Measurements from ENCODE around the gene CABCOCO1. TPM values are rescaled to one million over a fixed set of nuclear protein-coding genes. Genes with fewer than 3 reads are reported as not detected.

CABCOCO1 gene
- total and polyA plus RNA-seq, 2 donors: 0.14 to 0.43 TPM

GRCh38 chr10:61804414-61804813 lies 141.7 kb downstream of the CABCOCO1 start:
- 16% methylated on average over 1 of the region's 1 CpG for WGBS
- H3K9me3 ChIP-seq (ENCODE audit: control insufficient read depth in 2 of 2, insufficient read depth in 1 of 2, low read length in 1 of 2): no peaks in the 10 kb centered on the region
- DNase-seq (ENCODE audit: low read depth in 6 of 9, low spot score in 9 of 9): no peak
- H3K36me3 ChIP-seq (ENCODE audit: control insufficient read depth in 2 of 2, insufficient read depth in 2 of 2, low read length in 1 of 2): no peaks in the 10 kb centered on the region
- no peaks in the 10 kb centered on the region for H3K27me3 ChIP-seq (ENCODE audit: control insufficient read depth in 2 of 2, insufficient read depth in 1 of 2, low read length in 1 of 2)
- no peaks in the 10 kb centered on the region for H3K4me1 ChIP-seq (ENCODE audit: control insufficient read depth in 2 of 2, insufficient read depth in 2 of 2, low read length in 2 of 2)
- H3K27ac ChIP-seq (ENCODE audit: low read depth in 1 of 2, low read length in 1 of 2): no peak overlapping the region
- no peak overlapping the region for H3K4me3 ChIP-seq (ENCODE audit: low read length in 2 of 2)

GRCh38 chr10:61805091-61805490 lies 142.4 kb downstream of the CABCOCO1 start:
- no peaks in the 10 kb centered on the region for H3K27me3 ChIP-seq (ENCODE audit: control insufficient read depth in 2 of 2, insufficient read depth in 1 of 2, low read length in 1 of 2)
- no peaks in the 10 kb centered on the region for H3K9me3 ChIP-seq (ENCODE audit: control insufficient read depth in 2 of 2, insufficient read depth in 1 of 2, low read length in 1 of 2)
- no peak overlapping the region for H3K27ac ChIP-seq (ENCODE audit: low read depth in 1 of 2, low read length in 1 of 2)
- no peak overlapping the region for H3K4me3 ChIP-seq (ENCODE audit: low read length in 2 of 2)
- no peak for DNase-seq (ENCODE audit: low read depth in 6 of 9, low spot score in 9 of 9)
- WGBS: 99% methylated on average over 3 of the region's 3 CpGs
- H3K4me1 ChIP-seq (ENCODE audit: control insufficient read depth in 2 of 2, insufficient read depth in 2 of 2, low read length in 2 of 2): no peaks in the 10 kb centered on the region
- no peaks in the 10 kb centered on the region for H3K36me3 ChIP-seq (ENCODE audit: control insufficient read depth in 2 of 2, insufficient read depth in 2 of 2, low read length in 1 of 2)

GRCh38 chr10:61810263-61810662 lies 147.5 kb downstream of the CABCOCO1 start:
- Histone ChIP-seq H3K27ac (ENCODE audit: low read depth in 1 of 2, low read length in 1 of 2) (no peak overlapping the region), H3K36me3 (ENCODE audit: control insufficient read depth in 2 of 2, insufficient read depth in 2 of 2, low read length in 1 of 2) (no peaks in the 10 kb centered on the region), H3K9me3 (ENCODE audit: control insufficient read depth in 2 of 2, insufficient read depth in 1 of 2, low read length in 1 of 2) (no peaks in the 10 kb centered on the region), H3K4me3 (ENCODE audit: low read length in 2 of 2) (no peak overlapping the region), H3K4me1 (ENCODE audit: control insufficient read depth in 2 of 2, insufficient read depth in 2 of 2, low read length in 2 of 2) (no peaks in the 10 kb centered on the region), H3K27me3 (ENCODE audit: control insufficient read depth in 2 of 2, insufficient read depth in 1 of 2, low read length in 1 of 2) (no peaks in the 10 kb centered on the region)
- no peak for DNase-seq (ENCODE audit: low read depth in 6 of 9, low spot score in 9 of 9)
- WGBS: 98% methylated on average over 2 of the region's 2 CpGs

- Histone ChIP-seq H3K27me3 (ENCODE audit: control insufficient read depth in 2 of 2, insufficient read depth in 1 of 2, low read length in 1 of 2) (no peaks in the 10 kb centered on the region), H3K4me1 (ENCODE audit: control insufficient read depth in 2 of 2, insufficient read depth in 2 of 2, low read length in 2 of 2) (no peaks in the 10 kb centered on the region), H3K4me3 (ENCODE audit: low read length in 2 of 2) (no peak overlapping the region), H3K9me3 (ENCODE audit: control insufficient read depth in 2 of 2, insufficient read depth in 1 of 2, low read length in 1 of 2) (no peaks in the 10 kb centered on the region), H3K27ac (ENCODE audit: low read depth in 1 of 2, low read length in 1 of 2) (no peak overlapping the region), H3K36me3 (ENCODE audit: control insufficient read depth in 2 of 2, insufficient read depth in 2 of 2, low read length in 1 of 2) (no peaks in the 10 kb centered on the region)
- DNase-seq (ENCODE audit: low read depth in 6 of 9, low spot score in 9 of 9): no peak
- 94% methylated on average over 5 of the region's 5 CpGs for WGBS
Measured at GRCh38 chr10:61812052-61812721, 149.5 kb downstream of the CABCOCO1 start.

GRCh38 chr10:61812920-61813319 lies 150.2 kb downstream of the CABCOCO1 start:
- no peaks in the 10 kb centered on the region for H3K27me3 ChIP-seq (ENCODE audit: control insufficient read depth in 2 of 2, insufficient read depth in 1 of 2, low read length in 1 of 2)
- H3K4me1 ChIP-seq (ENCODE audit: control insufficient read depth in 2 of 2, insufficient read depth in 2 of 2, low read length in 2 of 2): no peaks in the 10 kb centered on the region
- 98% methylated on average over 3 of the region's 3 CpGs for WGBS
- H3K9me3 ChIP-seq (ENCODE audit: control insufficient read depth in 2 of 2, insufficient read depth in 1 of 2, low read length in 1 of 2): no peaks in the 10 kb centered on the region
- H3K4me3 ChIP-seq (ENCODE audit: low read length in 2 of 2): no peak overlapping the region
- H3K27ac ChIP-seq (ENCODE audit: low read depth in 1 of 2, low read length in 1 of 2): no peak overlapping the region
- no peak for DNase-seq (ENCODE audit: low read depth in 6 of 9, low spot score in 9 of 9)
- H3K36me3 ChIP-seq (ENCODE audit: control insufficient read depth in 2 of 2, insufficient read depth in 2 of 2, low read length in 1 of 2): no peaks in the 10 kb centered on the region

- Histone ChIP-seq H3K4me1 (ENCODE audit: control insufficient read depth in 2 of 2, insufficient read depth in 2 of 2, low read length in 2 of 2) (no peaks in the 10 kb centered on the region), H3K27me3 (ENCODE audit: control insufficient read depth in 2 of 2, insufficient read depth in 1 of 2, low read length in 1 of 2) (no peaks in the 10 kb centered on the region), H3K4me3 (ENCODE audit: low read length in 2 of 2) (no peak overlapping the region), H3K9me3 (ENCODE audit: control insufficient read depth in 2 of 2, insufficient read depth in 1 of 2, low read length in 1 of 2) (no peaks in the 10 kb centered on the region), H3K36me3 (ENCODE audit: control insufficient read depth in 2 of 2, insufficient read depth in 2 of 2, low read length in 1 of 2) (no peaks in the 10 kb centered on the region), H3K27ac (ENCODE audit: low read depth in 1 of 2, low read length in 1 of 2) (no peak overlapping the region)
- no peak for DNase-seq (ENCODE audit: low read depth in 6 of 9, low spot score in 9 of 9)
- over 99% methylated on average over 2 of the region's 2 CpGs for WGBS
Measured at GRCh38 chr10:61814160-61814559, 151.4 kb downstream of the CABCOCO1 start.

- no peaks in the 10 kb centered on the region for H3K4me1 ChIP-seq (ENCODE audit: control insufficient read depth in 2 of 2, insufficient read depth in 2 of 2, low read length in 2 of 2)
- no peak overlapping the region for H3K27ac ChIP-seq (ENCODE audit: low read depth in 1 of 2, low read length in 1 of 2)
- no peaks in the 10 kb centered on the region for H3K27me3 ChIP-seq (ENCODE audit: control insufficient read depth in 2 of 2, insufficient read depth in 1 of 2, low read length in 1 of 2)
- H3K36me3 ChIP-seq (ENCODE audit: control insufficient read depth in 2 of 2, insufficient read depth in 2 of 2, low read length in 1 of 2): no peaks in the 10 kb centered on the region
- no peak for DNase-seq (ENCODE audit: low read depth in 6 of 9, low spot score in 9 of 9)
- no peak overlapping the region for H3K4me3 ChIP-seq (ENCODE audit: low read length in 2 of 2)
- H3K9me3 ChIP-seq (ENCODE audit: control insufficient read depth in 2 of 2, insufficient read depth in 1 of 2, low read length in 1 of 2): no peaks in the 10 kb centered on the region
Measured at GRCh38 chr10:61815496-61815895, 152.8 kb downstream of the CABCOCO1 start.

Other genes starting within 250 kb of the CABCOCO1 start
- gene TMEM26, start 209.5 kb upstream of the CABCOCO1 start, total RNA-seq: 3.4 TPM
- 2.5 TPM for gene TMEM26, start 209.5 kb upstream of the CABCOCO1 start, polyA plus RNA-seq
- 18.6 TPM for gene ARID5B, start 238.8 kb downstream of the CABCOCO1 start, total RNA-seq
- 11.3 TPM for gene ARID5B, start 238.8 kb downstream of the CABCOCO1 start, polyA plus RNA-seq